ENCODE results near the gene STK10. TPM values are rescaled to one million over a fixed set of nuclear protein-coding genes. Genes with fewer than 3 reads are reported as not detected.

STK10 gene
- total and polyA plus RNA-seq, 9 of the 15 experiments (the other 6 are each of a cell fraction or from before 2014, with no cell fraction given) = 0.30 to 6.7 (median 2.4) TPM

GRCh38 chr5:172183881-172184280 is 4.1 kb downstream of the STK10 start:
- H3K4me3 ChIP-seq = no peak overlapping the region
- ChIA-PET CTCF (ENCODE audit: low intra/inter-chr PET ratio) (no interaction called here), POLR2A (interaction anchor here (0.9 kb wide), 1 partner anchor 11 kb away, joined by 3 read pairs; no protein-coding TSS in a partner anchor)

GRCh38 chr5:172182291-172182690 is 5.7 kb downstream of the STK10 start:
- H3K79me2 ChIP-seq (ENCODE audit: control insufficient read depth, insufficient read depth, low read length) = no peaks in the 10 kb centered on the region

More at GRCh38 chr5:172183881-172184280, 4.1 kb downstream of the STK10 start:
- Histone ChIP-seq H3K27me3 (ENCODE audit: control insufficient read depth in 2 of 2, insufficient read depth in 2 of 2, low read length in 2 of 2) (no peaks in the 10 kb centered on the region), H3K36me3 (ENCODE audit: control insufficient read depth, insufficient read depth, low read length) (no peaks in the 10 kb centered on the region), H2AFZ (ENCODE audit: low read depth, low read length) (no peak overlapping the region), H3K9me1 (ENCODE audit: control insufficient read depth, insufficient read depth, low read length) (no peaks in the 10 kb centered on the region), H3K79me2 (ENCODE audit: control insufficient read depth, insufficient read depth, low read length) (no peaks in the 10 kb centered on the region), H3K27ac (ENCODE audit: extremely low read depth, low read depth, low read length) (no peak overlapping the region), H3K4me2 (ENCODE audit: insufficient read depth, low read length) (no peak overlapping the region), H3K9me3 (replicated peaks; ENCODE audit: control insufficient read depth, insufficient read depth, low read depth, low read length) (0 out of 2 replicates have a peak, but pooled peaks cover 2% of the 10 kb centered on the region), H4K20me1 (replicated peaks; ENCODE audit: control insufficient read depth, insufficient read depth, low read length) (0 out of 2 replicates have a peak, but pooled peaks cover 3% of the 10 kb centered on the region), H3K4me1 (replicated peaks in 1 of 2; ENCODE audit: control insufficient read depth in 2 of 2, insufficient read depth in 2 of 2, low read length in 2 of 2) (peaks cover 7 to 23% of the 10 kb centered on the region in 2 experiments; a peak in 4 of 5 replicates), H3K9ac (ENCODE audit: insufficient read depth in 1 of 2, low read depth in 2 of 2, low read length in 2 of 2) (no peak overlapping the region)
- WGBS (ENCODE audit: insufficient coverage, low coverage, missing lambda C conversion rate) = 40% methylated on average over 4 of the region's 4 CpGs
- DNase-seq (ENCODE audit: extremely low read depth in 1 of 4, low spot score in 3 of 4) (no peak), FAIRE-seq (no peak), ATAC-seq (no peak)
- intact Hi-C loops (cut with micrococcal nuclease) (no loop called here), in situ Hi-C loops (cut with MboI) (no loop called here)
- no TSS peak for BruUV-seq (replicated peaks)
- TF ChIP-seq ZNF436 (CRISPR knock-in tag; IDR thresholded peaks at IDR 0.05) (no peak), CBFA2T3 (IDR thresholded peaks at IDR 0.05) (peak; percentile 18; the same call in 1 of the 2 replicates)

More at GRCh38 chr5:172182291-172182690, 5.7 kb downstream of the STK10 start:
- intact Hi-C loops (cut with micrococcal nuclease) (no loop called here), in situ Hi-C loops (cut with MboI) (no loop called here)
- no peak overlapping the region for H3K4me2 ChIP-seq (ENCODE audit: insufficient read depth, low read length)
- no peaks in the 10 kb centered on the region for H3K27me3 ChIP-seq (ENCODE audit: control insufficient read depth in 2 of 2, insufficient read depth in 2 of 2, low read length in 2 of 2)
- no peak overlapping the region for H3K27ac ChIP-seq (ENCODE audit: extremely low read depth, low read depth, low read length)
- 0 out of 2 replicates have a peak, but pooled peaks cover 3% of the 10 kb centered on the region for H4K20me1 ChIP-seq (replicated peaks; ENCODE audit: control insufficient read depth, insufficient read depth, low read length)
- FAIRE-seq (no peak), DNase-seq (ENCODE audit: extremely low read depth in 1 of 4, low spot score in 3 of 4) (no peak), ATAC-seq (no peak)
- CTCF ChIA-PET (ENCODE audit: low intra/inter-chr PET ratio) = no interaction called here
- H3K36me3 ChIP-seq (ENCODE audit: control insufficient read depth, insufficient read depth, low read length) = no peaks in the 10 kb centered on the region
- no peak overlapping the region for H2AFZ ChIP-seq (ENCODE audit: low read depth, low read length)
- WGBS (ENCODE audit: insufficient coverage, low coverage, missing lambda C conversion rate) = 64% methylated on average over 4 of the region's 6 CpGs
- H3K9me3 ChIP-seq (replicated peaks; ENCODE audit: control insufficient read depth, insufficient read depth, low read depth, low read length) = 0 out of 2 replicates have a peak, but pooled peaks cover 2% of the 10 kb centered on the region
- no TSS peak for BruUV-seq (replicated peaks)
- no peaks in the 10 kb centered on the region for H3K9me1 ChIP-seq (ENCODE audit: control insufficient read depth, insufficient read depth, low read length)
- POLR2A ChIA-PET = interaction anchor here (0.6 kb wide), 1 partner anchor 788 kb away, joined by 3 read pairs; no protein-coding TSS in a partner anchor
- TF ChIP-seq U2AF1 (optimal IDR thresholded peaks at IDR 0.05; ENCODE audit: low read depth, low read length) (no peak), POLR3A (IDR thresholded peaks at IDR 0.05; ENCODE audit: borderline replicate concordance, extremely low read depth, insufficient read depth, insufficient read length) (no peak), HDGF (IDR thresholded peaks at IDR 0.05) (no peak), XRCC5 (IDR thresholded peaks at IDR 0.05; ENCODE audit: low read depth, low read length) (no peak), RBFOX2 (IDR thresholded peaks at IDR 0.05; ENCODE audit: low read depth, low read length) (no peak), ARID1B (IDR thresholded peaks at IDR 0.05) (no peak), ZNF696 (CRISPR knock-in tag; conservative IDR thresholded peaks at IDR 0.05) (no peak), GABPB2 (CRISPR knock-in tag; conservative IDR thresholded peaks at IDR 0.05) (no peak), CBX5 (IDR thresholded peaks at IDR 0.05; ENCODE audit: borderline replicate concordance, low read depth) (no peak), HNRNPL (IDR thresholded peaks at IDR 0.05; ENCODE audit: low read depth, low read length) (no peak), CBX8 (IDR thresholded peaks at IDR 0.05; ENCODE audit: borderline replicate concordance, extremely low read depth, low read depth, low read length, poor library complexity, severe bottlenecking) (no peak), HDAC3 (IDR thresholded peaks at IDR 0.05; ENCODE audit: borderline replicate concordance, partially characterized antibody) (no peak)
- peaks cover 11 to 17% of the 10 kb centered on the region in 2 experiments; a peak in 4 of 5 replicates for H3K4me1 ChIP-seq (replicated peaks in 1 of 2; ENCODE audit: control insufficient read depth in 2 of 2, insufficient read depth in 2 of 2, low read length in 2 of 2)
- H3K4me3 ChIP-seq = no peak overlapping the region
- H3K9ac ChIP-seq (ENCODE audit: insufficient read depth in 1 of 2, low read depth in 2 of 2, low read length in 2 of 2) = no peak overlapping the region
